HepG2 (cell line): ENCODE data around the gene PLSCR2. TPM values are rescaled to one million over a fixed set of nuclear protein-coding genes. Genes with fewer than 3 reads are reported as not detected.
A peak's percentile ranks its signal among the peaks of the same experiment; 100 is the strongest.

ENCODE experiments used
- ATAC-seq: fragments of 200-7000 bp; cut with Tn5 transposase; 3 replicates; pipeline ENCODE4 v1.9.1; 2020; ENCODE audit warnings: mild to moderate bottlenecking, moderate library complexity
- BruUV-seq: library from RNA; stranded (reverse); fragments of 400-500 nt; replicated peaks from 2 replicates; lab custom pipeline; 2021; lab: Mats Ljungman, UMichigan
- CTCF ChIA-PET: fragments of 300-600 bp; formaldehyde crosslinking; extraction: SDS; loops from one replicate; lab custom pipeline; 2021; ENCODE audit warnings: low total read pairs, inconsistent platforms, low intra/inter-chr PET ratio; lab: Yijun Ruan, JAX
- POLR2A ChIA-PET: fragments of 350-600 bp; sonication (Branson Sonifier 250); formaldehyde crosslinking; loops from one replicate; lab custom pipeline; 2020; ENCODE audit warnings: antibody characterized with exemption, inconsistent platforms; lab: Yijun Ruan, JAX
- DNase-seq: peaks from one replicate; pipeline ENCODE4 v3.0.0-alpha.2; 2015; ENCODE audit warnings: low spot score
- FAIRE-seq: peaks from 3 replicates; lab custom pipeline; 2011; peaks lifted over from hg19 to GRCh38; lab: Jason Lieb, UNC
- H2AFZ ChIP-seq: one replicate; pipeline ENCODE4 v1.6.1; 2011; ENCODE audit warnings: low read length, inconsistent platforms
- H3K27ac ChIP-seq: fragments of 300-600 bp; 3 replicates; pipeline ENCODE4 v1.8.0; 2011; ENCODE audit warnings: mixed run types, mild to moderate bottlenecking, mixed read lengths, low read length, inconsistent platforms; ENCODE audit not compliant: insufficient read depth; ENCODE audit errors: extremely low read length
- H3K27me3 ChIP-seq, 2 experiments: fragments of 200-600 bp in 1 of 2; 2 replicates in 1 of 2; 3 replicates in 1 of 2; pipeline versions ENCODE4 v1.6.0 to v1.8.0; 2011; ENCODE audit warnings: low read length in 2 of 2, mild to moderate bottlenecking in 2 of 2, moderate library complexity in 2 of 2, inconsistent platforms in 1 of 2; ENCODE audit not compliant: insufficient read depth in 2 of 2, control insufficient read depth in 1 of 2
- H3K36me3 ChIP-seq, 2 experiments: fragments of 200-600 bp in 1 of 2; replicated peaks in 1 of 2; 2 replicates in 1 of 2; 3 replicates in 1 of 2; pipeline versions ENCODE4 v1.5.1 to v1.8.0; 2011; ENCODE audit warnings: low read length in 2 of 2, inconsistent platforms in 1 of 2; ENCODE audit not compliant: insufficient read depth in 2 of 2, control insufficient read depth in 1 of 2
- H3K4me1 ChIP-seq: 2 replicates; pipeline ENCODE4 v1.5.1; 2012; ENCODE audit warnings: low read length, inconsistent platforms; ENCODE audit not compliant: insufficient read depth
- H3K4me2 ChIP-seq: 2 replicates; pipeline ENCODE4 v1.6.0; 2011; ENCODE audit warnings: low read depth, low read length, inconsistent platforms
- H3K4me3 ChIP-seq, 3 experiments: fragments of 200-600 bp in 1 of 3; sonication (generic), shearing (Covaris generic) in 1 of 3; replicated peaks in 1 of 3; 2 replicates each; pipeline ENCODE4 v1.5.1; 2011 to 2016; ENCODE audit warnings: low read length in 3 of 3, inconsistent platforms in 2 of 3, low read depth in 2 of 3, mild to moderate bottlenecking in 2 of 3, control low read depth in 1 of 3, mixed read lengths in 1 of 3; ENCODE audit not compliant: insufficient read depth in 1 of 3
- H3K79me2 ChIP-seq: one replicate; pipeline ENCODE4 v1.6.1; 2011; ENCODE audit warnings: low read length, inconsistent platforms; ENCODE audit not compliant: insufficient read depth
- H3K9ac ChIP-seq: 2 replicates; pipeline ENCODE4 v1.6.0; 2011; ENCODE audit warnings: mild to moderate bottlenecking, low read depth, low read length, inconsistent platforms; ENCODE audit not compliant: insufficient read depth
- H3K9me3 ChIP-seq: 2 replicates; pipeline ENCODE4 v1.5.1; 2012; ENCODE audit warnings: mild to moderate bottlenecking, low read length
- H4K20me1 ChIP-seq: 2 replicates; pipeline ENCODE4 v1.6.0; 2011; ENCODE audit warnings: inconsistent platforms, mild to moderate bottlenecking, low read length, moderate library complexity; ENCODE audit not compliant: insufficient read depth
- ADNP ChIP-seq: sonication (generic); formaldehyde crosslinking; IDR thresholded peaks from 2 replicates; pipeline ENCODE4 v1.4.0; 2020; ENCODE audit warnings: missing genetic modification reagents
- HNF4A ChIP-seq: sonication (generic); formaldehyde crosslinking; IDR thresholded peaks from 2 replicates; pipeline ENCODE4 v1.4.0; 2020; ENCODE audit warnings: missing genetic modification reagents
- HNF4G ChIP-seq, 2 experiments: sonication (generic) in 1 of 2; formaldehyde crosslinking in 1 of 2; IDR thresholded peaks; 2 replicates each; pipeline versions ENCODE4 v1.4.0 to v1.6.1; 2011 to 2020; ENCODE audit warnings: borderline replicate concordance in 2 of 2, low read depth in 2 of 2, mild to moderate bottlenecking in 2 of 2, low read length in 1 of 2, missing genetic modification reagents in 1 of 2, moderate library complexity in 1 of 2
- NCOA1 ChIP-seq: sonication (generic); formaldehyde crosslinking; IDR thresholded peaks from 2 replicates; pipeline ENCODE4 v1.9.0; 2021; ENCODE audit warnings: missing genetic modification reagents
- TARDBP ChIP-seq: sonication (generic); formaldehyde crosslinking; IDR thresholded peaks from 2 replicates; pipeline ENCODE4 v1.8.0; 2022; ENCODE audit warnings: mild to moderate bottlenecking, missing genetic modification reagents
- ZEB1 ChIP-seq: IDR thresholded peaks from 2 replicates; pipeline ENCODE4 v1.6.1; 2012; ENCODE audit warnings: mild to moderate bottlenecking, low read depth, inconsistent platforms; ENCODE audit not compliant: insufficient replicate concordance
- ZKSCAN1 ChIP-seq: fragments of 150-350 bp; IDR thresholded peaks from 2 replicates; pipeline ENCODE4 v1.6.1; 2014; ENCODE audit warnings: low read length
- ZNF292 ChIP-seq: sonication (generic); formaldehyde crosslinking; IDR thresholded peaks from 2 replicates; pipeline ENCODE4 v1.8.1; 2022; ENCODE audit warnings: mild to moderate bottlenecking, low read depth, missing genetic modification reagents, borderline replicate concordance
- ZNF550 ChIP-seq: sonication (generic); formaldehyde crosslinking; IDR thresholded peaks from 2 replicates; pipeline ENCODE4 v1.4.0; 2020; ENCODE audit warnings: mild to moderate bottlenecking, missing genetic modification reagents, borderline replicate concordance
- ZNF747 ChIP-seq: sonication (generic); formaldehyde crosslinking; IDR thresholded peaks from 2 replicates; pipeline ENCODE4 v1.8.1; 2023; ENCODE audit warnings: missing genetic modification reagents, mild to moderate bottlenecking, borderline replicate concordance
- WGBS: methylation state at CpG from one replicate; pipeline ENCODE4 v1.1.6; 2017; ENCODE audit warnings: low lambda C conversion rate; 5-methylcytosine and 5-hydroxymethylcytosine counted together
- in situ Hi-C: cut with HindIII; loops from 2 replicates; pipeline ENCODE4 v1.10.0; 2017; ENCODE audit warnings: low pct_unique_long_range_greater_than_20kb; ENCODE audit not compliant: extremely low pct_ligation_motif_present
- intact Hi-C: fragments of 100-400 bp; cut with micrococcal nuclease; formaldehyde crosslinking; loops from one replicate; pipeline ENCODE4 v1.10.0; 2022; ENCODE audit not compliant: unreplicated experiment
- polyA plus RNA-seq, 8 experiments: library from polyadenylated mRNA; depleted of rRNA in 3 of 8; stranded (reverse) in 7 of 8; unstranded in 1 of 8; fragments of >200 nt; fragmentation: Illumina TruSeq in 4 of 8; extraction: Trizol in 4 of 8; gene quantifications; 2 replicates each; pipeline versions ENCODE4 v1.2.1 to v1.2.3, GENCODE V29; 2011 to 2016; ENCODE audit warnings: low read depth in 4 of 8, missing spikeins in 1 of 8, mixed read lengths in 1 of 8; ENCODE audit not compliant: insufficient read depth in 1 of 8
- total RNA-seq, 5 experiments: library from RNA; depleted of rRNA; stranded (reverse); fragments of >200 nt; fragmentation: Illumina TruSeq; extraction: Trizol; gene quantifications; 2 replicates each; pipeline ENCODE4 v1.2.3, GENCODE V29; 2016; ENCODE audit warnings: low read depth in 1 of 5
- TF ChIP-seq, protein P1 (sequence below): sonication (generic); formaldehyde crosslinking; IDR thresholded peaks from 2 replicates; pipeline ENCODE4 v1.5.0; 2020; ENCODE audit warnings: mild to moderate bottlenecking, missing genetic modification reagents

PLSCR2 gene
- total and polyA plus RNA-seq, 2 of the 13 experiments (the other 11 are each of a cell fraction or from before 2014, with no cell fraction given): not detected

DNA sequence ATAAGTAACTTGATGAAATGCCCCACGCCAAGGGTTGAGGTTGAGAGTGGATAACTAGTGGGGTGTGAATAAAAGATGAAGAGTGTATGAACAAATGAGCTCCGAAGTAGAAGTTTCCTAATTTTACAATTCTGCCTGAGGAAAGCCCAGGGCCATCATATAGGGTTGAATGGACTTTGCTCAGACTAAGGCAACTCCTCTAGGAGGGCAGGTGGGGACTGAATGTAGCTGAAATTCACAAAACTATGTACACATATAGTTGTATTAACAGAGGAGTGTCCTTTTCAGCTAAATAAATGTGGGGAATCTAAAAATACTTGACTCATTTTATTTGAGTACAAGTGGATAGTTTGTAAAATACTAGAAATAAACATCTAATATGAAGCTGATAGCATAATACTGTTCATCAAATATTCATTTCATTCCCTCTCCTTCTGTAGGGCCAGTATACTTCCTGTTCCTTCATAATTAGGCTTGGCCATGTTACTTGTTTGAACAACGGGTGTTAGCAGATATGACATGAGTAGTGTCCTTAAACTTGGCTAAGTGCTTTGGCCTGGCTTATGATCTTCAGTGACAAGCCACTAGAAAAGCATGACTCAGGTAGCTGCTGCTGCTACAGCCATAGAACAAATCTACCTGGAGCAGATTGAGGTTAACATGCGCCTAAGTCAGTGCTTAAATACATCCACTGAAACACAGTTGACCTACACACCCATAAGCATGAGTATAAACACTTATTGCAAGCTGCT, 48.5 kb upstream of the PLSCR2 start:
- TF ChIP-seq HNF4A (CRISPR knock-in tag) (0 out of 2 replicates have a peak, but pooled peaks have one; percentile 26), HNF4G (IDR thresholded peaks at IDR 0.05; ENCODE audit: borderline replicate concordance, low read depth, low read length) (peak; percentile 16; the same call in 1 of the 2 replicates), HNF4G (CRISPR knock-in tag; IDR thresholded peaks at IDR 0.05; ENCODE audit: borderline replicate concordance, low read depth) (no peak), NCOA1 (CRISPR knock-in tag) (no peak)
- Histone ChIP-seq H2AFZ (no peak overlapping the region), H3K79me2 (no peaks in the 10 kb centered on the region), H3K27ac (no peak overlapping the region), H3K4me2 (no peak overlapping the region), H3K36me3 (peaks cover 0 to 3% of the 10 kb centered on the region in 2 experiments; a peak in 3 of 5 replicates), H3K9ac (no peak overlapping the region), H3K9me3 (no peaks in the 10 kb centered on the region), H3K4me3 (no peak overlapping the region), H3K27me3 (no peaks in the 10 kb centered on the region), H3K4me1 (peaks cover 10% of the 10 kb centered on the region), H4K20me1 (no peaks in the 10 kb centered on the region)
- DNase-seq (no peak), FAIRE-seq (peak; percentile 21), ATAC-seq (peak; percentile 62)
- ChIA-PET POLR2A (no interaction called here), CTCF (no interaction called here)
- 70% methylated on average over 4 of the region's 4 CpGs for WGBS
- in situ Hi-C loops (no loop called here), intact Hi-C loops (no loop called here)
- BruUV-seq: no TSS peak

DNA sequence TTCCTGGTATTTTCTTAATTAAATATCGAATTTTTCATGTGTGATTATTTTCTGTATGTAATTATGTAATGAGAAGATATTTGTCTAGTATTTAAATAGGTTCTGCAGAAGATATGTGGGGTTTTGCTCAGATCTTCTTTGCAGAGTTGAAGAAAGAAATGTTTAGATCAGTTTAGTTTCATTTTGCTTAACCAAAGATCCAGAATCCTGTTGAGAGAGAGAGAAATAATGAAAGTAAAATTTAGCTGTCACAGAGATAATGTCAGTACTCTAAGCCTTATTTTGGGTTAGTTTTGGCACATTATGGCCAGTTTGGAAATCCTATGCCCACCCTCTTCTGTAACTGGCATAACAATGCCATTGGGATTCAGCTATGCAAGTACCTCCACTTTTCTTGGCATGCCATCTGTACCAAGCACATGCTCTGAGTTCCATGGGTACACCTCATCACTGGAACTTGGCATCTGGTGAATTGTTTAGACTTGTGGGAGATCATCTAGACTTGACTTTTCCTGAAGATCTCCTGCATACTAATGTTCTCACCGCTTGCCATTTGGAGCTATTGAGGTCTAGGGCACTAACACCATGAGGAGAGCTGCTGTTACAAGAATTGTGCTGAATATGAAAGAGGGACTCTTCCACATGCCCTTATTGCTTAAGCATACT, 44.2 kb upstream of the PLSCR2 start:
- H3K4me2 ChIP-seq: no peak overlapping the region
- 57% methylated on average over 2 of the region's 2 CpGs for WGBS
- H4K20me1 ChIP-seq: no peaks in the 10 kb centered on the region
- no peak overlapping the region for H3K9ac ChIP-seq
- in situ Hi-C loops: no loop called here
- DNase-seq (no peak), FAIRE-seq (no peak), ATAC-seq (no peak)
- H3K4me3 ChIP-seq: no peak overlapping the region
- peaks cover 22% of the 10 kb centered on the region for H3K4me1 ChIP-seq
- no peaks in the 10 kb centered on the region for H3K9me3 ChIP-seq
- BruUV-seq: no TSS peak
- H3K79me2 ChIP-seq: no peaks in the 10 kb centered on the region
- no peaks in the 10 kb centered on the region; a peak in 1 of 5 replicates for H3K36me3 ChIP-seq
- no peak overlapping the region for H3K27ac ChIP-seq
- intact Hi-C loops: no loop called here
- no peaks in the 10 kb centered on the region for H3K27me3 ChIP-seq
- no peak overlapping the region for H2AFZ ChIP-seq
- ChIA-PET CTCF (no interaction called here), POLR2A (no interaction called here)
- no peak for TF ChIP-seq ZEB1
- TF ChIP-seq, protein P1, sequence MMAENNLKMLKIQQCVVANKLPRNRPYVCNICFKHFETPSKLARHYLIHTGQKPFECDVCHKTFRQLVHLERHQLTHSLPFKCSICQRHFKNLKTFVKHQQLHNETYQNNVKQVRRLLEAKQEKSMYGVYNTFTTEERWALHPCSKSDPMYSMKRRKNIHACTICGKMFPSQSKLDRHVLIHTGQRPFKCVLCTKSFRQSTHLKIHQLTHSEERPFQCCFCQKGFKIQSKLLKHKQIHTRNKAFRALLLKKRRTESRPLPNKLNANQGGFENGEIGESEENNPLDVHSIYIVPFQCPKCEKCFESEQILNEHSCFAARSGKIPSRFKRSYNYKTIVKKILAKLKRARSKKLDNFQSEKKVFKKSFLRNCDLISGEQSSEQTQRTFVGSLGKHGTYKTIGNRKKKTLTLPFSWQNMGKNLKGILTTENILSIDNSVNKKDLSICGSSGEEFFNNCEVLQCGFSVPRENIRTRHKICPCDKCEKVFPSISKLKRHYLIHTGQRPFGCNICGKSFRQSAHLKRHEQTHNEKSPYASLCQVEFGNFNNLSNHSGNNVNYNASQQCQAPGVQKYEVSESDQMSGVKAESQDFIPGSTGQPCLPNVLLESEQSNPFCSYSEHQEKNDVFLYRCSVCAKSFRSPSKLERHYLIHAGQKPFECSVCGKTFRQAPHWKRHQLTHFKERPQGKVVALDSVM: no peak
- TF ChIP-seq ADNP (CRISPR knock-in tag): no peak
- no peak for TF ChIP-seq TARDBP (CRISPR knock-in tag)
- TF ChIP-seq ZNF292 (CRISPR knock-in tag): no peak
- no peak for TF ChIP-seq ZNF747
- no peak for TF ChIP-seq ZKSCAN1
- no peak for TF ChIP-seq ZNF550 (CRISPR knock-in tag)
